OCI-LY7 (cell line): ENCODE data around the gene KCNG4. TPM values are rescaled to one million over a fixed set of nuclear protein-coding genes. Genes with fewer than 3 reads are reported as not detected.

Experiments
- BruUV-seq: library from RNA; stranded (reverse); fragments of 400-500 nt; replicated peaks from 2 replicates; lab custom pipeline; 2021; lab: Mats Ljungman, UMichigan
- CTCF ChIA-PET: fragments of 300-600 bp; sonication (Branson Sonifier 250); formaldehyde crosslinking; loops from one replicate; lab custom pipeline; 2022; ENCODE audit warnings: antibody characterized with exemption; ENCODE audit not compliant: unreplicated experiment; lab: Charles Lee
- POLR2A ChIA-PET: fragments of 300-600 bp; sonication (Branson Sonifier 250); formaldehyde crosslinking; loops from one replicate; lab custom pipeline; 2022; ENCODE audit warnings: antibody characterized with exemption; lab: Charles Lee
- DNase-seq: peaks from one replicate; pipeline ENCODE4 v3.0.0-alpha.2; 2015; ENCODE audit warnings: low spot score
- H2AFZ ChIP-seq: fragments of 200-600 bp; sonication (generic), shearing (Covaris generic); 2 replicates; pipeline ENCODE4 v1.6.1; 2014; ENCODE audit warnings: mild to moderate bottlenecking, antibody characterized with exemption, low read length, moderate library complexity
- H3K27ac ChIP-seq: fragments of 200-600 bp; sonication (generic); 2 replicates; pipeline ENCODE4 v1.5.1; 2014; ENCODE audit warnings: mixed run types, low read depth, mild to moderate bottlenecking, moderate library complexity, low read length, inconsistent platforms; ENCODE audit not compliant: poor library complexity, severe bottlenecking
- H3K36me3 ChIP-seq: fragments of 200-600 bp; sonication (generic); 2 replicates; pipeline ENCODE4 v1.6.1; 2014; ENCODE audit warnings: mild to moderate bottlenecking, antibody characterized with exemption, low read length, moderate library complexity, mixed read lengths; ENCODE audit not compliant: insufficient read depth
- H3K4me1 ChIP-seq: fragments of 200-600 bp; sonication (generic); 2 replicates; pipeline ENCODE4 v1.5.1; 2014; ENCODE audit warnings: mild to moderate bottlenecking, low read length; ENCODE audit not compliant: insufficient read depth, poor library complexity, severe bottlenecking
- H3K4me2 ChIP-seq: fragments of 200-600 bp; sonication (generic); 2 replicates; pipeline ENCODE4 v1.6.1; 2014; ENCODE audit warnings: mild to moderate bottlenecking, low read length
- H3K4me3 ChIP-seq: fragments of 200-600 bp; sonication (generic); 2 replicates; pipeline ENCODE4 v1.5.1; 2014; ENCODE audit warnings: mild to moderate bottlenecking, low read depth, low read length; ENCODE audit not compliant: poor library complexity, severe bottlenecking
- H3K79me2 ChIP-seq: fragments of 200-600 bp; sonication (generic); 2 replicates; pipeline ENCODE4 v1.6.1; 2016; ENCODE audit warnings: low read depth, mild to moderate bottlenecking, low read length, moderate library complexity, mixed read lengths; ENCODE audit not compliant: insufficient read depth
- H3K9me2 ChIP-seq: fragments of 200-600 bp; sonication (generic); 2 replicates; pipeline ENCODE4 v1.6.1; 2016; ENCODE audit warnings: mild to moderate bottlenecking, low read length, mixed read lengths; ENCODE audit not compliant: insufficient read depth
- H3K9me3 ChIP-seq: fragments of 200-600 bp; sonication (generic); 2 replicates; pipeline ENCODE4 v1.6.1; 2014; ENCODE audit warnings: mild to moderate bottlenecking, mixed run types, low read length, mixed read lengths
- H4K20me1 ChIP-seq: fragments of 200-600 bp; sonication (generic); 2 replicates; pipeline ENCODE4 v1.6.1; 2014; ENCODE audit warnings: mild to moderate bottlenecking, antibody characterized with exemption, low read length, moderate library complexity, mixed read lengths; ENCODE audit not compliant: insufficient read depth
- EZH2phosphoT487 ChIP-seq: fragments of 200-600 bp; sonication (generic); IDR thresholded peaks from 2 replicates; pipeline ENCODE4 v1.6.1; 2018; ENCODE audit warnings: low read depth, borderline replicate concordance, mild to moderate bottlenecking, mixed run types, antibody characterized with exemption, low read length, moderate library complexity, mixed read lengths
- intact Hi-C: fragments of 100-400 bp; cut with micrococcal nuclease; formaldehyde crosslinking; loops from one replicate; pipeline ENCODE4 v1.10.0; 2022; ENCODE audit not compliant: unreplicated experiment
- total RNA-seq, 2 experiments: library from RNA; depleted of rRNA in 1 of 2; stranded (reverse); fragments of >200 nt in 1 of 2; shearing (Covaris generic) in 1 of 2; gene quantifications; 2 replicates each; pipeline ENCODE4 v1.2.3, GENCODE V29; 2014 to 2022
- TF ChIP-seq, protein P1 (sequence below): fragments of 200-600 bp; sonication (generic); conservative IDR thresholded peaks from 2 replicates; pipeline ENCODE4 v1.5.1; 2014; ENCODE audit warnings: mild to moderate bottlenecking, antibody characterized with exemption, low read length, moderate library complexity, mixed read lengths

Gene KCNG4
- total RNA-seq, 2 experiments from 2014 or later = not detected

DNA sequence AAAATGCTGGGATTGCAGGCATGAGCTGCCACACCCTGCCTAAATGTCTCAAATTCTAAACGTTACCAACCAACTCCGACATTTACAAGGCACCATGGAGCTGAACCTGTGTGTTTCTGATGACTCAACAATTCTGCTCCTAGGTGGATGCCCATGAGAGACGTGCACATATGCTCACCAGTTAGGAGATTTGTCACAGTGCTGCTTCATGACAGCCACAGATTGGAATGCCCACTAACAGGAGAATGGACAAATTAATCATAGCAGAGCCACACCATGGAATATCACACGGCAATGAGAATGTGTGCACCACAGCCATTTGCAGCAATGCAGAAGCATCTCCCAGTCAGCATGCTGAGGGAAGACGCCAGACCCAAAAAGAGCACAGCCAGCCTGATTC, 8.0 kb upstream of the KCNG4 start:
- no peak for DNase-seq
- no peak overlapping the region for H3K27ac ChIP-seq
- no peak for TF ChIP-seq EZH2phosphoT487
- TF ChIP-seq, protein P1, sequence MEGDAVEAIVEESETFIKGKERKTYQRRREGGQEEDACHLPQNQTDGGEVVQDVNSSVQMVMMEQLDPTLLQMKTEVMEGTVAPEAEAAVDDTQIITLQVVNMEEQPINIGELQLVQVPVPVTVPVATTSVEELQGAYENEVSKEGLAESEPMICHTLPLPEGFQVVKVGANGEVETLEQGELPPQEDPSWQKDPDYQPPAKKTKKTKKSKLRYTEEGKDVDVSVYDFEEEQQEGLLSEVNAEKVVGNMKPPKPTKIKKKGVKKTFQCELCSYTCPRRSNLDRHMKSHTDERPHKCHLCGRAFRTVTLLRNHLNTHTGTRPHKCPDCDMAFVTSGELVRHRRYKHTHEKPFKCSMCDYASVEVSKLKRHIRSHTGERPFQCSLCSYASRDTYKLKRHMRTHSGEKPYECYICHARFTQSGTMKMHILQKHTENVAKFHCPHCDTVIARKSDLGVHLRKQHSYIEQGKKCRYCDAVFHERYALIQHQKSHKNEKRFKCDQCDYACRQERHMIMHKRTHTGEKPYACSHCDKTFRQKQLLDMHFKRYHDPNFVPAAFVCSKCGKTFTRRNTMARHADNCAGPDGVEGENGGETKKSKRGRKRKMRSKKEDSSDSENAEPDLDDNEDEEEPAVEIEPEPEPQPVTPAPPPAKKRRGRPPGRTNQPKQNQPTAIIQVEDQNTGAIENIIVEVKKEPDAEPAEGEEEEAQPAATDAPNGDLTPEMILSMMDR = no peak
- H3K79me2 ChIP-seq = no peaks in the 10 kb centered on the region
- no TSS peak for BruUV-seq
- no peaks in the 10 kb centered on the region for H3K4me1 ChIP-seq
- no peaks in the 10 kb centered on the region for H3K36me3 ChIP-seq
- no peaks in the 10 kb centered on the region for H4K20me1 ChIP-seq
- intact Hi-C loops = no loop called here
- POLR2A ChIA-PET = no interaction called here
- CTCF ChIA-PET = no interaction called here
- H3K4me2 ChIP-seq = no peak overlapping the region
- no peak overlapping the region for H3K4me3 ChIP-seq
- H2AFZ ChIP-seq = no peak overlapping the region
- no peaks in the 10 kb centered on the region for H3K9me2 ChIP-seq
- no peaks in the 10 kb centered on the region for H3K9me3 ChIP-seq

DNA sequence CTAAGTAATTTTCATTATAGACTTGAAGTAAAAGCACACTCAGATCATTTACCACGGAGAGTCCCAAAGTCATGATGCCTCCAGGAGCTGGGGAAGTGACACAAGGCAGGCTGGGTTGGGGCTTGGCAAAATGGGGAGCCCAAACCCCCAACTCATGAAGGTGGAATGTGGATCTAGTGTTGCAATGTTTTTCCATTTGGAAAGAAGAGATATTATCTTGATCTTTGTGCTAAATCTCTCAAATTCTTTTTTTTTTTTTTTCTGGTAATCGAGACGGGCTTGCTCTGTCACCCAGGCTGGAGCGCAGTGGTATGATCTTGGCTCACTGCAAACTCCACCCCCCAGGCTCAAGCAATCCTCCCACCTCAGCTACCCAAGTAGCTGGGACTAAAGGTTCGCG, 7.5 kb upstream of the KCNG4 start:
- H3K9me2 ChIP-seq = no peaks in the 10 kb centered on the region
- H3K9me3 ChIP-seq = no peaks in the 10 kb centered on the region
- TF ChIP-seq EZH2phosphoT487 = no peak
- TF ChIP-seq, protein P1 = no peak
- H4K20me1 ChIP-seq = no peaks in the 10 kb centered on the region
- DNase-seq = no peak
- no peaks in the 10 kb centered on the region for H3K79me2 ChIP-seq
- BruUV-seq = no TSS peak
- no peak overlapping the region for H3K27ac ChIP-seq
- ChIA-PET POLR2A (interaction anchor here (0.7 kb wide), 1 partner anchor 233 kb away, joined by 3 read pairs; no protein-coding TSS in a partner anchor), CTCF (no interaction called here)
- no peaks in the 10 kb centered on the region for H3K4me1 ChIP-seq
- no peak overlapping the region for H3K4me2 ChIP-seq
- H2AFZ ChIP-seq = no peak overlapping the region
- intact Hi-C loops = no loop called here
- no peak overlapping the region for H3K4me3 ChIP-seq
- H3K36me3 ChIP-seq = no peaks in the 10 kb centered on the region

DNA sequence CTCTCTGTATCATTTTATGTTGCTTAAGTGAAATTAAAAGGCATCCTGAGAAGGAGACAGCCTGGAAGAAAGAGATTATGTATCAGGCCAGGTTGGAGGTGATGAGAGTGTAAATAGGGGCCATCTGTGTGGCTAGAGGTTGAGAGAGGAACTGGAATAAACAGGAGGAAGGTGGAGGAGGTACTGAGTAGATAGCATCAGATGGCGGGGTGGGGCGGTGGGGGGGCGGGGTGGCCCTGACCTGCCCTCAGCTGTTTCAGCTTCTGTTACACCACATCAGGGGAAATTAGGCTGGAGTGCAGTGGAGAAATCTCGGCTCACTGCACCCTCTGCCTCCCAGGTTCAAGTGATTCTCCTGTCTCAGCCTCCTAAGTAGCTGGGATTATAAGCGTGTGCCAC, 6.9 kb upstream of the KCNG4 start:
- H2AFZ ChIP-seq = no peak overlapping the region
- ChIA-PET CTCF (no interaction called here), POLR2A (interaction anchor here (0.7 kb wide), 1 partner anchor 233 kb away, joined by 3 read pairs; no protein-coding TSS in a partner anchor)
- no peak overlapping the region for H3K4me2 ChIP-seq
- no peaks in the 10 kb centered on the region for H3K36me3 ChIP-seq
- no peaks in the 10 kb centered on the region for H3K79me2 ChIP-seq
- BruUV-seq = no TSS peak
- H3K4me1 ChIP-seq = no peaks in the 10 kb centered on the region
- DNase-seq = no peak
- no peak overlapping the region for H3K4me3 ChIP-seq
- no peak overlapping the region for H3K27ac ChIP-seq
- intact Hi-C loops = no loop called here
- H4K20me1 ChIP-seq = no peaks in the 10 kb centered on the region
- H3K9me3 ChIP-seq = no peaks in the 10 kb centered on the region
- H3K9me2 ChIP-seq = no peaks in the 10 kb centered on the region
- no peak for TF ChIP-seq EZH2phosphoT487
- TF ChIP-seq, protein P1 = no peak
